Mammary epithelial cell (primary cell): ENCODE results near the gene FMR1NB.

Experiments
- EZH2 ChIP-seq: IDR thresholded peaks from 2 replicates; pipeline ENCODE4 v1.6.1; 2012; ENCODE audit warnings: low read length, inconsistent platforms, borderline replicate concordance
- TF ChIP-seq, protein P1 (sequence below), 2 donors: IDR thresholded peaks in 1 of 2; conservative IDR thresholded peaks in 1 of 2; 2 replicates each; pipeline ENCODE4 v1.5.1; 2011 to 2012; ENCODE audit warnings: inconsistent platforms in 2 of 2, low read length in 2 of 2, mild to moderate bottlenecking in 2 of 2, control low read depth in 1 of 2, low read depth in 1 of 2; ENCODE audit not compliant: insufficient read depth in 1 of 2; ENCODE audit errors: extremely low read depth in 1 of 2

DNA sequence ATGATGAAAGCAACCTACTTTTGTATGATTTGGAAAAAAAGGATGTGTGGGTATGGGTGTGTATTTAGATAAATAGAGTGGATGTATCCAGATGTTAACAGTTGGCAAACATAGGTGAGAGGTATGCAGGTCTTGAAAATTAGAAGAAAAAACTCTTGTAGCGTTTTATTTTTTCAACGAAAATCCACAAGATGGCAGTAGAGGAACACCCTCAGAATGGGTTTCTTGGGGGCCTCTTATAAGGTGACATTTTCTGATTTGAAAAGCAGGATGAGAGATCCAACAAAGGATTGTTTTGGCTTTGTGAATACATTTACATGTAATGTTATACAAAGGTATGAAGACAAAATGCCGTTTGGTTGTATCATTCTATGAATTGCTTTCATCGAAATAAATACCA is 68.3 kb downstream of the FMR1NB start:
- TF ChIP-seq, protein P1, sequence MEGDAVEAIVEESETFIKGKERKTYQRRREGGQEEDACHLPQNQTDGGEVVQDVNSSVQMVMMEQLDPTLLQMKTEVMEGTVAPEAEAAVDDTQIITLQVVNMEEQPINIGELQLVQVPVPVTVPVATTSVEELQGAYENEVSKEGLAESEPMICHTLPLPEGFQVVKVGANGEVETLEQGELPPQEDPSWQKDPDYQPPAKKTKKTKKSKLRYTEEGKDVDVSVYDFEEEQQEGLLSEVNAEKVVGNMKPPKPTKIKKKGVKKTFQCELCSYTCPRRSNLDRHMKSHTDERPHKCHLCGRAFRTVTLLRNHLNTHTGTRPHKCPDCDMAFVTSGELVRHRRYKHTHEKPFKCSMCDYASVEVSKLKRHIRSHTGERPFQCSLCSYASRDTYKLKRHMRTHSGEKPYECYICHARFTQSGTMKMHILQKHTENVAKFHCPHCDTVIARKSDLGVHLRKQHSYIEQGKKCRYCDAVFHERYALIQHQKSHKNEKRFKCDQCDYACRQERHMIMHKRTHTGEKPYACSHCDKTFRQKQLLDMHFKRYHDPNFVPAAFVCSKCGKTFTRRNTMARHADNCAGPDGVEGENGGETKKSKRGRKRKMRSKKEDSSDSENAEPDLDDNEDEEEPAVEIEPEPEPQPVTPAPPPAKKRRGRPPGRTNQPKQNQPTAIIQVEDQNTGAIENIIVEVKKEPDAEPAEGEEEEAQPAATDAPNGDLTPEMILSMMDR (conservative IDR thresholded peaks at IDR 0.05 in 1 of 2, IDR thresholded peaks at IDR 0.05 in 1 of 2; ENCODE audit: extremely low read depth in 1 of 2, insufficient read depth in 1 of 2, low read depth in 1 of 2, low read length in 2 of 2), result peak; percentile 28 to 59
- TF ChIP-seq EZH2, result no peak
